BE2C (cell line): ENCODE data around the gene DCLK1.
"Not testable (repeated sequence)": the region's sequence is repeated elsewhere in the genome, so short reads cannot be mapped to it uniquely, and the experiment has no call there.

Experiments
- DNase-seq: peaks from one replicate; pipeline ENCODE4 v3.0.0-alpha.2; 2020
- H3K27me3 ChIP-seq: fragments of 250-450 bp; sonication (Bioruptor Pico); 2 replicates; pipeline ENCODE4 v1.5.1; 2020; ENCODE audit warnings: mild to moderate bottlenecking
- H3K36me3 ChIP-seq: fragments of 250-450 bp; sonication (Bioruptor Pico); 2 replicates; pipeline ENCODE4 v1.5.1; 2020; ENCODE audit warnings: mild to moderate bottlenecking
- H3K4me1 ChIP-seq: fragments of 250-450 bp; sonication (Bioruptor Pico); 2 replicates; pipeline ENCODE4 v1.5.1; 2020
- H3K4me3 ChIP-seq: 2 replicates; pipeline ENCODE4 v1.5.1; 2011; ENCODE audit warnings: low read depth, low read length
- H3K9me3 ChIP-seq: fragments of 250-450 bp; sonication (Bioruptor Pico); 2 replicates; pipeline ENCODE4 v1.5.1; 2020
- TF ChIP-seq, protein P1 (sequence below): IDR thresholded peaks from 2 replicates; pipeline ENCODE4 v1.5.1; 2012; ENCODE audit warnings: mild to moderate bottlenecking, low read depth, low read length

Gene DCLK1

DNA sequence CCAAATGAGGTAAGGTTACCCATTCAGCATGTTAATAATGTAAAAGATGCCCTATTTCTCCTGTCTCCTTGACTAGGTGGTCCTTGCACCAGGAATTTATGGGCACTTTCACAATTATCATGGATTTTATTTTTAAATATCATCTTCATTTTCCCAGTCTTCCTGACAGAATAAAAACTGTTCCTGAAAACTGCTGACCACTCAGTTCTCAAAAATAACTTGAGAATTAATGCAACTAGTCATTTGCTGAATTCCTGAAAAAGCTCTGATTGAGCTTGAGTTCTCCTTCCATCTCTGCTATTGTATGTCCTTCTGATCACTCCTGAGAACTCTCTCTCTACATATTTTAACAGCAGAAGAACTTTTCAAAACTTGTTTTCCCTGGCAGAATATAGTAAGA is 55.0 kb downstream of the DCLK1 start:
- Histone ChIP-seq H3K27me3 (no peaks in the 10 kb centered on the region), H3K36me3 (no peaks in the 10 kb centered on the region), H3K4me1 (peaks cover 8% of the 10 kb centered on the region), H3K9me3 (no peaks in the 10 kb centered on the region), H3K4me3 (no peak overlapping the region)
- TF ChIP-seq, protein P1, sequence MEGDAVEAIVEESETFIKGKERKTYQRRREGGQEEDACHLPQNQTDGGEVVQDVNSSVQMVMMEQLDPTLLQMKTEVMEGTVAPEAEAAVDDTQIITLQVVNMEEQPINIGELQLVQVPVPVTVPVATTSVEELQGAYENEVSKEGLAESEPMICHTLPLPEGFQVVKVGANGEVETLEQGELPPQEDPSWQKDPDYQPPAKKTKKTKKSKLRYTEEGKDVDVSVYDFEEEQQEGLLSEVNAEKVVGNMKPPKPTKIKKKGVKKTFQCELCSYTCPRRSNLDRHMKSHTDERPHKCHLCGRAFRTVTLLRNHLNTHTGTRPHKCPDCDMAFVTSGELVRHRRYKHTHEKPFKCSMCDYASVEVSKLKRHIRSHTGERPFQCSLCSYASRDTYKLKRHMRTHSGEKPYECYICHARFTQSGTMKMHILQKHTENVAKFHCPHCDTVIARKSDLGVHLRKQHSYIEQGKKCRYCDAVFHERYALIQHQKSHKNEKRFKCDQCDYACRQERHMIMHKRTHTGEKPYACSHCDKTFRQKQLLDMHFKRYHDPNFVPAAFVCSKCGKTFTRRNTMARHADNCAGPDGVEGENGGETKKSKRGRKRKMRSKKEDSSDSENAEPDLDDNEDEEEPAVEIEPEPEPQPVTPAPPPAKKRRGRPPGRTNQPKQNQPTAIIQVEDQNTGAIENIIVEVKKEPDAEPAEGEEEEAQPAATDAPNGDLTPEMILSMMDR = no peak
- DNase-seq = no peak

DNA sequence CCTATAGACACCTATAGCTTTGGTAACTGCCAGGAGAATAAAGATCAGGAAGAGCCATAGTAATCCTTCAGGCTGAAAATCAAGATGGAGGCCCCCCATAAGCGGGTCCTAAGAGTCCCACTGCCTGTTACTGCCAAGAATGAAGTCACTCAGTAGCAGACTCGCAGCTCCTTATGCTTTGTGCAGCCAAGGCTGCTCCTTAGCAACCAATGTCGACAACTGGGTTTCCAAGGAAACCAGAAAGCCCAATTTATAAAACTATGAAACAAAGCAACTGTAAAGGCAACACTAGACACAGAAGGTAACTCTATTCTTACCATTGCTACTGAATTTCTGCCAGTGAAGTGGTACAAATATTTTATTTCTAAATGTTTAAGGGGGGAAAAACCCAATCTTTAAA is 56.5 kb downstream of the DCLK1 start:
- Histone ChIP-seq H3K4me1 (peaks cover 8% of the 10 kb centered on the region), H3K9me3 (no peaks in the 10 kb centered on the region), H3K27me3 (no peaks in the 10 kb centered on the region), H3K4me3 (no peak overlapping the region), H3K36me3 (no peaks in the 10 kb centered on the region)
- DNase-seq = no peak
- TF ChIP-seq, protein P1 = no peak

- TF ChIP-seq, protein P1 = no peak
- Histone ChIP-seq H3K36me3 (no peaks in the 10 kb centered on the region), H3K4me3 (no peak overlapping the region), H3K27me3 (no peaks in the 10 kb centered on the region), H3K9me3 (no peaks in the 10 kb centered on the region), H3K4me1 (peaks cover 8% of the 10 kb centered on the region)
- DNase-seq = no peak
These were observed 58.8 kb downstream of the DCLK1 start for GRCh38 chr13:36072152-36072935.

DNA sequence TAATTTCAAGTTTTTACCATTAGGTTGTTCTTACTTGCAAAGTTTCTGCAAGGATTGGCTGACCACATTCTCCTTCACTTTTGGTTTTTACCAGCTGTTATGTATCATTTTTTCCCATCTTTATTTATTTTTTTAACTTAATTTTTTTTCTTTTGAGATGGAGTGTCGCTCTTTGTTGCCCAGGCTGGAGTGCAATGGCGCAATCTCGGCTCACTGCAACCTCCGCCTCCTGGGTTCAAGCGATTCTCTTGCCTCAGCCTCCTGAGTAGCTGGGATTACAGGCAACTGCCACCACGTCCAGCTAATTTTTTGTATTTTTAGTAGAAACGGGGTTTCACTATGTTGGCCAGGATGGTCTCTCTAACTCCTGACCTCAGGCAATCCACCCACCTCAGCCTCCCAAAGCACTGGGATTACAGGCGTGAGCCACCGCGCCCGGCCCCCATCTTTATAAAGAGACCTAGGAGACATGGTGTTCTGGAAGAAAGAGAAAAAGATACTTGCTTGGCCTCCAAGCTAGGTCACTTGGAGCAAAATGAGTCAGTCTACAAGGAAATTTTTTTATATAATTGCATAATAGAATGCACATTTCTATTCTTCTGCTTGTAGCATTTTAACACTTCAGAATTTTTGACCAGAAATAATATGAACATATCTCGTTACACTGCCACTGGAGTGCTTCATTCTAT is 60.5 kb downstream of the DCLK1 start:
- H3K9me3 ChIP-seq, DNase-seq, H3K36me3 ChIP-seq: not testable (repeated sequence)

DNA sequence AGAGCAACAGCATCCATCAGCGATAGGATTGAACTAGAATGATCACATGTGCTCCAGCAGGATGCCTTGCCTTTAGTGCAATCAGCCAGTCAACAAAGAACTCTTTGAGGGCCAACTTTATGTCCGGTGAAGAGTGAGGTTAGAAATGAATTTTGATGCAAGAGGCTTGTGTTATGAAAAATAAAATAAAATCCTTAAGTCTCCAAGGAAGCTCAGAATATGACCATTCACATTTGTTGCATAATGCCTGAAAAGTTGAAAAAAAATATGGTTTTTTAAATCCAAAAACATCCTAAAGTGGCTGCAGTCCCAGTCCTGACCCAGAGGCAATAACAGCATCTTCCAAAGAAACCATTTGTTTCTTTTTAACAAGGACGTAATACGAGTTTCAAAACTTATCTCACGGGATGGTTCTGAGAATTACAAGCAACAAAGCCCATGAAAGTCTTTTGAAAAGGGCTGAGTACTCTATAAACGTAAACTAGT is 61.3 kb downstream of the DCLK1 start:
- H3K9me3 ChIP-seq = no peaks in the 10 kb centered on the region
- H3K36me3 ChIP-seq = no peaks in the 10 kb centered on the region
- TF ChIP-seq, protein P1 = no peak
- DNase-seq = no peak
- no peak overlapping the region for H3K4me3 ChIP-seq
- no peaks in the 10 kb centered on the region for H3K27me3 ChIP-seq
- H3K4me1 ChIP-seq = peaks cover 8% of the 10 kb centered on the region

More for the DNA sequence above, 60.5 kb downstream of the DCLK1 start:
- H3K4me3 ChIP-seq, H3K27me3 ChIP-seq, H3K4me1 ChIP-seq: not testable (repeated sequence)

DNA sequence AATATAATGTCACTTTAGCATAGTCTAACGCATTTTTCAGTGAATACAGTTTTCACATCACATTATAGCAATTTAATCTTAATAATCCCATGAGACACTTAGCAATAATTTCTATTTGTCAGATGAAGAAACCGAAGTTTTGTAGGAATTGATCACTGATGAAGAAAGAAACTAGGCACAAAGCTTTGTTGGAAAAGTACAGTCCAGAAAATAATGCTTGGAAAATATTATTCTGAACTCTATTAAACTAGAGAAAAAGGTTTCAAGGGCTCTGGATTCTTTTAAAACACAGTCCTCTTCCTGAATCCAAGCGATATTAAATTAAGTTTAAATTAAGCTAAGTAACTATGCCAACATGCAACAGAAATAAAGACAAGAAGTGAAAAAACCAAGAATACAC is 62.2 kb downstream of the DCLK1 start:
- Histone ChIP-seq H3K36me3 (no peaks in the 10 kb centered on the region), H3K9me3 (no peaks in the 10 kb centered on the region), H3K4me1 (peaks cover 8% of the 10 kb centered on the region), H3K27me3 (no peaks in the 10 kb centered on the region), H3K4me3 (no peak overlapping the region)
- DNase-seq = no peak
- TF ChIP-seq, protein P1 = no peak
